GM19193 (cell line): ENCODE measurements around the gene FAM180B.

Experiments
- POLR2A ChIP-seq: IDR thresholded peaks from 4 replicates; pipeline ENCODE4 v1.6.1; 2011; ENCODE audit not compliant: insufficient read depth, insufficient read length; ENCODE audit errors: extremely low read depth

The FAM180B gene

GRCh38 chr11:47609675-47610074 is 23.2 kb downstream of the FAM180B start:
- no peak for TF ChIP-seq POLR2A

GRCh38 chr11:47611348-47611794 is 24.9 kb downstream of the FAM180B start:
- no peak for TF ChIP-seq POLR2A

- no peak for TF ChIP-seq POLR2A
These were observed 28.8 kb downstream of the FAM180B start for GRCh38 chr11:47615249-47615648.

GRCh38 chr11:47616726-47617416 is 30.4 kb downstream of the FAM180B start:
- TF ChIP-seq POLR2A = no peak

- no peak for TF ChIP-seq POLR2A
These were observed 30.9 kb downstream of the FAM180B start for GRCh38 chr11:47617417-47617809.

- no peak for TF ChIP-seq POLR2A
These were observed 34.4 kb downstream of the FAM180B start for GRCh38 chr11:47620836-47621378.

- no peak for TF ChIP-seq POLR2A
These were observed 39.8 kb downstream of the FAM180B start for GRCh38 chr11:47626234-47626633.

- no peak for TF ChIP-seq POLR2A
These were observed 41.5 kb downstream of the FAM180B start for GRCh38 chr11:47628026-47628425.

GRCh38 chr11:47631473-47631872 is 45.0 kb downstream of the FAM180B start:
- no peak for TF ChIP-seq POLR2A
